Measurements from ENCODE around the gene KRT82. TPM values are rescaled to one million over a fixed set of nuclear protein-coding genes. Genes with fewer than 3 reads are reported as not detected.
"Not testable (repeated sequence)": the region's sequence is repeated elsewhere in the genome, so short reads cannot be mapped to it uniquely, and the experiment has no call there.

Gene KRT82
- total and polyA plus RNA-seq, 7 donors: not detected

GRCh38 chr12:52448228-52448627, 42.1 kb upstream of the KRT82 start:
- H3K36me3 ChIP-seq (ENCODE audit: insufficient read depth in 1 of 2, low read depth in 1 of 2): no peaks in the 10 kb centered on the region
- 44 to 64% (median 60%) methylated on average over 3 of the region's 3 CpGs for WGBS, 3 donors
- no peak overlapping the region for H3K4me3 ChIP-seq
- ATAC-seq (no peak), DNase-seq (no peak)
- no peaks in the 10 kb centered on the region for H3K4me1 ChIP-seq
- H3K27ac ChIP-seq: no peak overlapping the region
- peaks cover 0 to 4% (median 3%) of the 10 kb centered on the region in 3 donors for H3K27me3 ChIP-seq (ENCODE audit: insufficient read depth in 3 of 3, low read length in 2 of 3)
- no peaks in the 10 kb centered on the region for H3K9me3 ChIP-seq
- intact Hi-C loops (cut with DNase I): no loop called here
- TF ChIP-seq, protein P1, sequence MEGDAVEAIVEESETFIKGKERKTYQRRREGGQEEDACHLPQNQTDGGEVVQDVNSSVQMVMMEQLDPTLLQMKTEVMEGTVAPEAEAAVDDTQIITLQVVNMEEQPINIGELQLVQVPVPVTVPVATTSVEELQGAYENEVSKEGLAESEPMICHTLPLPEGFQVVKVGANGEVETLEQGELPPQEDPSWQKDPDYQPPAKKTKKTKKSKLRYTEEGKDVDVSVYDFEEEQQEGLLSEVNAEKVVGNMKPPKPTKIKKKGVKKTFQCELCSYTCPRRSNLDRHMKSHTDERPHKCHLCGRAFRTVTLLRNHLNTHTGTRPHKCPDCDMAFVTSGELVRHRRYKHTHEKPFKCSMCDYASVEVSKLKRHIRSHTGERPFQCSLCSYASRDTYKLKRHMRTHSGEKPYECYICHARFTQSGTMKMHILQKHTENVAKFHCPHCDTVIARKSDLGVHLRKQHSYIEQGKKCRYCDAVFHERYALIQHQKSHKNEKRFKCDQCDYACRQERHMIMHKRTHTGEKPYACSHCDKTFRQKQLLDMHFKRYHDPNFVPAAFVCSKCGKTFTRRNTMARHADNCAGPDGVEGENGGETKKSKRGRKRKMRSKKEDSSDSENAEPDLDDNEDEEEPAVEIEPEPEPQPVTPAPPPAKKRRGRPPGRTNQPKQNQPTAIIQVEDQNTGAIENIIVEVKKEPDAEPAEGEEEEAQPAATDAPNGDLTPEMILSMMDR (IDR thresholded peaks at IDR 0.05): no peak

GRCh38 chr12:52447196-52447595, 41.1 kb upstream of the KRT82 start:
- H3K4me3 ChIP-seq; DNase-seq; H3K27ac ChIP-seq; intact Hi-C loops (cut with DNase I); H3K36me3 ChIP-seq (ENCODE audit: insufficient read depth in 1 of 2, low read depth in 1 of 2); H3K4me1 ChIP-seq; H3K9me3 ChIP-seq; H3K27me3 ChIP-seq (ENCODE audit: insufficient read depth in 3 of 3, low read length in 2 of 3); ATAC-seq: not testable (repeated sequence)
- WGBS, 3 donors: 81 to 89% (median 88%) methylated on average over 5 to 11 of the region's 11 CpGs

DNA sequence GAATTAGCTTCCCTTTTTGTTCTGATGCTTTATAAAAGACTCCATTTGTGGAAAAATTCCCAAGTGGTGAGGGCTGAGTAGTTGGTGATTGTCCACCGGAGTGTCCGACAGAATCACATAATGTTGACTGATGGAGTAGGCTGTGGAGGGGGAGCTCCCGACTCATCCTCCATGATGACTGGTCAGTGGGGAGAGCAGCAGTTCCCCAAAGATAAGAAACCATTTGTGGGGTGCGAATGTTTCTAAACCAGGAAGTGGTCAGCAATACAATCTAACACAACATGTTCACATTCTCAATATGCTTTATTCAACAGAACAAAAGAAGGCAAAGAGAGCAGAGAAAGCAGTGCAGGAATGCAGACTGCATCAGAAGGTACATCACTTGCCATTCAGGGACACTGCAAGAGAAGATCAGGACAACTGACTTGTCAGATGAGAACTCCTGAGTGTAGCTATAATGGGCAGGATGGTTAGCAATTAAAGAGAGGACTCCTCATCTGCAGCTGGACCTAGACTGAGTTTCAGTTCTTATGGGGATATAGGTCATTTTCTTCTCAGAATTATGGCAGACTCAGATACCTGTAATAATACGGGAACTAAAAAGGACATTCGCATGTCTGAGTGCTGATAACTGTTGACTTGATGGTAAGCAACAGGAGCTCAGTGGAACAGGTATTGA, 40.4 kb upstream of the KRT82 start:
- no peak overlapping the region for H3K27ac ChIP-seq
- H3K4me1 ChIP-seq: no peaks in the 10 kb centered on the region
- ATAC-seq: no peak
- H3K36me3 ChIP-seq (ENCODE audit: insufficient read depth in 1 of 2, low read depth in 1 of 2): no peaks in the 10 kb centered on the region
- H3K9me3 ChIP-seq: no peaks in the 10 kb centered on the region
- DNase-seq: no peak
- WGBS, 3 donors: 79 to 85% (median 83%) methylated on average over 6 of the region's 6 CpGs
- H3K27me3 ChIP-seq (ENCODE audit: insufficient read depth in 3 of 3, low read length in 2 of 3): peaks cover 0 to 12% (median 3%) of the 10 kb centered on the region in 3 donors
- intact Hi-C loops (cut with DNase I): no loop called here
- H3K4me3 ChIP-seq: no peak overlapping the region
- TF ChIP-seq, protein P1 (IDR thresholded peaks at IDR 0.05): no peak

- no peak overlapping the region for H3K27ac ChIP-seq
- H3K27me3 ChIP-seq (ENCODE audit: insufficient read depth in 3 of 3, low read length in 2 of 3): peaks cover 0 to 18% (median 3%) of the 10 kb centered on the region in 3 donors
- TF ChIP-seq, protein P1 (IDR thresholded peaks at IDR 0.05): no peak
- H3K36me3 ChIP-seq (ENCODE audit: insufficient read depth in 1 of 2, low read depth in 1 of 2): no peaks in the 10 kb centered on the region
- DNase-seq (no peak), ATAC-seq (no peak)
- H3K4me1 ChIP-seq: no peaks in the 10 kb centered on the region
- intact Hi-C loops (cut with DNase I): no loop called here
- no peak overlapping the region for H3K4me3 ChIP-seq
- H3K9me3 ChIP-seq: no peaks in the 10 kb centered on the region
- 47 to 60% (median 58%) methylated on average over 3 of the region's 3 CpGs for WGBS, 3 donors
These were observed 39.7 kb upstream of the KRT82 start for GRCh38 chr12:52445876-52446275.

DNA sequence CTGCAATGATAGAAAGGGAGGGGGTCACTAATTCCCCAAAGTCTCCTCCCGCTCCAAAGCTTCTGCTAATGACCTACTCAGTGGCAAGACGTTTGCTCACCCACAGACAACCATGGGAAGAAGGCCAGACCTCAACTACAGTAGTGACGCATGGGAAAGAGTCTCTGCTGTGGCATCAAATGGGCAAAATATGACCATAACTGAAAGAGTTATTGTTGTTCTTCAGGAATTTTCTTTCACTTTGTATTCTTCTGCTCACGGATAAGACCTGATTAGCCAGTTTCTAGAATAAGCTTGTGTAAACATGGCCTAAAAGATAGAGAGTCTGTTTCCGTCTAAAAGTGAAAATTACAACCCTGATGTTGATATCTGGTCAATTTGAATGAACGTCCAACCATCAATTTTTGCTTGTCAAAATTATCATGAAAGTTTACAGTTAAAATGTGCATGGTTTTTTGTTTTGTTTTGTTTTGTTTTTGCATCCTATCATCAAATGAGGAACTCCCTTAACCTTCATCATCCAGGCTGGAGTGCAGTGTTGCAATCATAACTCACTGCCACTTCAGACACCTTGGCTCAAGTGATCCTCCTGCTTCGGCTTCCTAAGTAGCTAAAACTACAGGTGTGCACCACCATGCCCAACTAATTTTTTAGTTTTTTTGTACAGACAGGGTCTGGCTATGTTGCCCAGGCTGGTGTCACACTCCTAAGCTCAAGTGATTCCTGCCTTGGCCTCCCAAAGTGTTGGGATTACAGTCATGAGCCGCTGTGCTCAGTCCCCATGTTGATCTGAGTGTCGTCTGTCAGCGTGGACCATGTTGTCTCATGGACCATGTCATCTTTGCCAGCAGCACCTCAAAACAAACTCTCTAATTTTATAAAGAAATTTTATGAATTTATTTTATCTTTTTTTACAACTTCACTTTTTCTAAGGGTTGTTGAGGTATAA, 38.8 kb upstream of the KRT82 start:
- Histone ChIP-seq H3K27me3 (ENCODE audit: insufficient read depth in 3 of 3, low read length in 2 of 3) (peaks cover 0 to 25% (median 3%) of the 10 kb centered on the region in 3 donors), H3K4me3 (no peak overlapping the region), H3K36me3 (ENCODE audit: insufficient read depth in 1 of 2, low read depth in 1 of 2) (no peaks in the 10 kb centered on the region), H3K4me1 (no peaks in the 10 kb centered on the region), H3K27ac (no peak overlapping the region), H3K9me3 (no peaks in the 10 kb centered on the region)
- ATAC-seq: no peak
- 64 to 73% (median 67%) methylated on average over 10 of the region's 10 CpGs for WGBS, 3 donors
- DNase-seq: no peak
- intact Hi-C loops (cut with DNase I): no loop called here
- TF ChIP-seq, protein P1 (IDR thresholded peaks at IDR 0.05): no peak
